Occipital lobe (tissue), 2 donors: ENCODE results near the gene ZNF467. TPM values are rescaled to one million over a fixed set of nuclear protein-coding genes. Genes with fewer than 3 reads are reported as not detected.

Source experiments
- DNase-seq: peaks from one replicate; lab custom pipeline; 2025; lab: John Stamatoyannopoulos, UW
- total RNA-seq: library from RNA; depleted of rRNA; stranded (reverse); fragments of >200 nt; gene quantifications from one replicate; pipeline ENCODE4 v1.2.3, GENCODE V29; 2014

Gene ZNF467
- total RNA-seq, 1 donor from 2014 or later = 1.2 TPM

- no peak for DNase-seq
Observed at GRCh38 chr7:149809215-149809614, 35.8 kb upstream of the ZNF467 start.

- no peak for DNase-seq
Observed at GRCh38 chr7:149808311-149808710, 34.9 kb upstream of the ZNF467 start.

DNA sequence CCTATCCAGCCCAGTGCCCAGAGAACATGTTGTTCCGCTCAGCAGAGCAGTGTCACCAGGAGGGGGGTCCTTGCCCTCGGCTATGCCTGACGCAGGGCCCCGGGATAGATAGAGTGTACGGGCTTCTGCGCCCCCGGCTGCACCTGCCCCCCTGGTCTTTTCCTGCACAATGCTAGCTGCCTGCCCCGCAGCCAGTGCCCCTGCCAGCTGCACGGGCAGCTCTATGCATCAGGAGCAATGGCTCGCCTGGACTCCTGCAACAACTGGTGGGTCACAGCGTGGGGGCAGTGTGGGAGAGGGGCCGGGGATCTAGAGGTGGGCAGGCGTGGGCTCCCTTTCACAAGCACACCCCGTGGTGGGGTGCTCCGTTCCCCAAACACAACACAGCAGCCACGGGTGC is 33.3 kb upstream of the ZNF467 start:
- no peak for DNase-seq

DNA sequence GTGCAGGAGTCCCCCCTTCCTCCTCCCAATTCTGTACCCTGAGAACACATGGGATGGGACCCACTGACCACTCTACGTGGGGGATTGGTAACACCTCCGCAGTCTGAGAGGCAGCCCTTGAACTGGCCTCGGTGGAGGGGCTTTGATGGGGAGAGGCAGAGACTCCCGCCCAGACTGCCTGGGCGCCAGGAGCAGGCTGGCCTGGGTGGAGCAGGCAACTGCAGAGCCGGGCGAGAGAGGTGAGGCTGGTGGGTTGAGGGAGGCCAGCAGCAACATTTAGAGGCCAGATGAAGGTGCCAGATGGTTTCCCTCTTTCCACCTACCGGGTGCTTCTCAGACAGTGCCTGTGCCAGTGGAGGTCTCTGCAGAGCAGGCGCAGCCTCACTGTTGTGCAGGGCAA is 30.7 kb upstream of the ZNF467 start:
- no peak for DNase-seq

DNA sequence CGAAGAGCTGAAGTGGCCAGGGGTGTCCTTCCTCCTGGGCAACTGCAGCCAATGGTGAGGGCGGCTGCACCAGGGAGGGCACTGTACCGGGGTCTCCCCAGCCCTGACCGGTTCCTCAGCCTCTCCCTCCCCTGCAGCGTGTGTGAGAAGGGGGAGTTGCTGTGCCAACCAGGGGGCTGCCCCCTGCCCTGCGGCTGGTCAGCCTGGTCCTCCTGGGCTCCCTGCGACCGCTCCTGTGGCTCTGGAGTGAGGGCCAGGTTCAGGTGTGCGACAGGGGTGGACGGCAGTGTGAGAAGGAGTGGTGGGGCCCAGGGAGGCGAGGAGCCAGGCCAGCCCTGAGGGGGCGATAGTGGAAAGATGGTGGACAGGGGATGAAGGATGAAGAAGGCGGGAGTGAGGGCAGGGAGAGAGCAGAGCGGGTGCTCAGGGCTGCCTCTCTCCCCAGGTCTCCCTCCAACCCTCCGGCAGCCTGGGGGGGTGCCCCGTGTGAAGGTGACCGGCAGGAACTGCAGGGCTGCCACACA is 30.2 kb upstream of the ZNF467 start:
- DNase-seq = no peak

DNA sequence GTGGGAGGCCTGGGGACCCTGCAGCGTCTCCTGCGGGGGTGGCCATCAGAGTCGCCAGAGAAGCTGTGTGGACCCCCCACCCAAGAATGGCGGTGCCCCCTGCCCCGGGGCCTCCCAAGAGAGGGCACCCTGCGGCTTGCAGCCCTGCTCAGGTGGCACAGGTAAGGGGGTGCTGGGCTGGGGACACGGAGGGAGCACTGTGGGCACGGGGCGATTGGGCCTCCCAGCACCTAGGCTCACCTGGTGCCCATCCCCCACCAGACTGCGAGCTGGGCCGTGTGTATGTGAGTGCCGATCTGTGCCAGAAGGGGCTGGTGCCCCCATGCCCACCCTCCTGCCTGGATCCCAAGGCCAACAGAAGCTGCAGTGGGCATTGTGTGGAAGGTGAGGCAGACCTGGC is 29.6 kb upstream of the ZNF467 start:
- no peak for DNase-seq

DNA sequence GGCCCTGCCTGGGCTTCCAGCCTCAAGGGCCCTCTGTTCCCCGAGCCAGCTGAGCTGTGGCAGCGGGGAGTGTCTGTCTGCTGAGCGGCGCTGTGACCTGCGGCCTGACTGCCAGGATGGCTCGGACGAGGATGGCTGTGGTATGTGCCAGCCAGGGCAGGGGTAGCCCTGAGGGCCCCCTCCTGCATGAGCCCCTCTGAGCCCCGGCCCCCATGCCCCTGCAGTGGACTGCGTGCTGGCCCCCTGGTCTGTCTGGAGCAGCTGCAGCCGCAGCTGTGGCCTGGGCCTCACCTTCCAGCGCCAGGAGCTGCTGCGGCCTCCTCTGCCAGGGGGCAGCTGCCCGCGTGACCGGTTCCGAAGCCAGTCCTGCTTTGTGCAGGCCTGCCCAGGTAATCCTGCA is 28.4 kb upstream of the ZNF467 start:
- no peak for DNase-seq

GRCh38 chr7:149801002-149801566 is 27.7 kb upstream of the ZNF467 start:
- no peak for DNase-seq

- no peak for DNase-seq
Observed at GRCh38 chr7:149800169-149800555, 26.8 kb upstream of the ZNF467 start.

DNA sequence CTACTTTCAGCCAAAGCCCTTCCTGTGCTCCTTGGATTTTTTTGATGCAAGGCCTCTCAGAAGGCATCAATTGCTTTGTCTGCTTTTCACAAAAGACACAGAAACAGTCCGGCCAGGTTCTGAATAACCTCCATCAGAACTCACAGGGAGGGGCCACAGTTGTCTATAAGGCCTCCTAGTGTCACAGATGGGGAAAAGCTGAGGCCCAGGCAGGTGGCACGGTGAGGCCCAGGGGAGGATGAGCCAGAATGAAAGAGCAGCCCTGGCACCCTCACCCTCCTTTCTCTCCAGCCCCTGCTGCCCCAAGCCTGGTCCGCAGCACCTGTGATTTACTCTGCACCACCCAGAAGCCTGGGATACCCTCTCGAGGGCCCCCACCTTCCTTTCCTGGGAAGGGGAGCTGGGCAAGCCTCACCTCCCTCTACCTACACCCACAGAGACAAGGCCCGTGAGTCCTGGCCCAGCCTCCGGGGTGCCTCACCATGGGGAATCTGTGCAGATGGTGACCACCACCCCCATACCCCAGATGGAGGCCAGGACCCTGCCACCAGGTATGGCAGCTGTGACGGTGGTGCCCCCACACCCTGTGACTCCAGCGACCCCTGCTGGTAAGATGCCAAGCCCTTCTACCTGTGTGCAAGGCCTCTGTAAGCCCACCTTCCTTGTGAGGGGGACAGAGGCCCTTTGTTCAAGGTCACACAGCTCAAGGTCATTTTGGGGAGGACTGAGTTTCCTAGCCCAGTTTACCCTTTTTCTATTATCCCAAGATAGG is 26.2 kb upstream of the ZNF467 start:
- DNase-seq = no peak

GRCh38 chr7:149797771-149798170 is 24.4 kb upstream of the ZNF467 start:
- no peak for DNase-seq

DNA sequence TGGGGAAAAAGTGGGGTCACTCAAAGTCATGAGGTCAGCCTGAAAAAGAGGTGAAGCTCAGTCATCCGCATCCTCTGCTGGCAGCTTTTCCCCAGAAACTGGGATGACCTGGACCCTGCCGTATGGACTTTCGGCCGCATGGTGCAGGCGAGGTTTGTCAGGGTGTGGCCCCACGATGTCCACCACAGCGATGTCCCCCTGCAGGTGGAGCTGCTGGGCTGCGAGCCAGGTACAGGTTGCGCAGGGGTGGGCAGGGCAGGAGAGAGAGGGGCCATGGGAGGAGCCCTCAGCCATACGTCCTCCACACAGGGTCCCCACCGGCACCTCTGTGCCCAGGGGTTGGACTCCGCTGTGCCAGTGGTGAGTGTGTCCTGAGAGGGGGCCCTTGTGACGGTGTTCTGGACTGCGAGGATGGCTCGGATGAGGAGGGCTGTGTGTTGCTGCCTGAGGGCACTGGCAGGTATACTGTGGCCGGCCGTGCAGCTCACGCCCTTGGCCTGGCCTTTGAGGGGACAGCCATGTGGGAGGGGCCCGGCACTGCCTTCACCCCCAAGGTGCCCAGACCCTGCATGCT is 23.0 kb upstream of the ZNF467 start:
- DNase-seq = no peak

GRCh38 chr7:149795126-149795525 is 21.7 kb upstream of the ZNF467 start:
- DNase-seq = no peak

- DNase-seq = no peak
Observed at GRCh38 chr7:149794661-149795060, 21.3 kb upstream of the ZNF467 start.

DNA sequence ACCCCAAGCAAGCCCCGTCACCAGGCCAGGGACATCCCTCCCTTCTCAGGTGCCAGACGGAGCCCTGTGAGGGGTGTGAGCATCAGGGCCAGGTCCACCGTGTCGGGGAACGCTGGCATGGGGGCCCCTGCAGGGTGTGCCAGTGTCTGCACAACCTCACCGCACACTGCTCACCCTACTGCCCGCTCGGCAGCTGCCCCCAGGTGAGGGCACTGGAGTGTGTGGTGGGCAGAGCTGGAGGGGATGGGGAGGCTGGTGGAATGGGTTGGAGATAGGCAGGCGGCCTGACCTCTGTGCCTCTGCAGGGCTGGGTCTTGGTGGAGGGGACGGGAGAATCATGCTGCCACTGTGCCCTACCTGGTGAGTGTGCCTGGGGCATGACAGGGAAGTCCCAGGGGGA is 19.9 kb upstream of the ZNF467 start:
- no peak for DNase-seq

GRCh38 chr7:149792220-149792595 is 18.8 kb upstream of the ZNF467 start:
- no peak for DNase-seq

DNA sequence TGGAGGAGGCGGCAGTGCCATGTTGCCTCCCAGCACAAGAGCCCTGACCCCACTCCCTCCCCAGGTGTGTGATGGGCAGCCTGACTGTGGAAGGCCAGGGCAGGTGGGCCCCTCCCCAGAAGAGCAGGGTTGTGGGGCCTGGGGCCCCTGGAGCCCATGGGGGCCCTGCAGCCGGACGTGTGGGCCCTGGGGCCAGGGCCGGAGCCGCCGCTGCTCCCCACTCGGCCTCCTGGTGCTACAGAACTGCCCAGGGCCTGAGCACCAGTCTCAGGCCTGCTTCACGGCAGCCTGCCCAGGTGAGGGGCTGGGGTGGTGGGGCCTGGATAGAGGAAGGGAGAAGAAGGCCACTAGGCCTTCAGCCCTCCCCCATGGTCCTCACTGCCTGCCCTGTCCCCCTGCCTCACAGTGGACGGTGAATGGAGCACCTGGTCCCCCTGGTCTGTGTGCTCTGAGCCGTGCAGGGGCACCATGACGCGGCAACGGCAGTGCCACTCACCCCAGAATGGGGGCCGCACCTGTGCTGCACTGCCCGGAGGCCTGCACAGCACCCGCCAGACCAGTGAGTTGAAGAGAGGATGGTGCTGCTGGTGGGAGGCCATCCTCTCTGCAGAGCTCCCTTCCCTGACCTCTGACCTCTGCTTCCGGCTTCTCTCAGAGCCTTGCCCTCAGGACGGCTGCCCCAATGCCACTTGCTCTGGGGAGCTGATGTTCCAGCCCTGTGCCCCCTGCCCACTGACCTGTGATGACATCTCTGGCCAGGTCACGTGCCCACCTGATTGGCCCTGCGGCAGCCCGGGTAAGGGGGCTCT is 18.2 kb upstream of the ZNF467 start:
- DNase-seq = no peak

- no peak for DNase-seq
Observed at GRCh38 chr7:149790754-149791360, 17.5 kb upstream of the ZNF467 start.

- no peak for DNase-seq
Observed at GRCh38 chr7:149790146-149790548, 16.8 kb upstream of the ZNF467 start.

DNA sequence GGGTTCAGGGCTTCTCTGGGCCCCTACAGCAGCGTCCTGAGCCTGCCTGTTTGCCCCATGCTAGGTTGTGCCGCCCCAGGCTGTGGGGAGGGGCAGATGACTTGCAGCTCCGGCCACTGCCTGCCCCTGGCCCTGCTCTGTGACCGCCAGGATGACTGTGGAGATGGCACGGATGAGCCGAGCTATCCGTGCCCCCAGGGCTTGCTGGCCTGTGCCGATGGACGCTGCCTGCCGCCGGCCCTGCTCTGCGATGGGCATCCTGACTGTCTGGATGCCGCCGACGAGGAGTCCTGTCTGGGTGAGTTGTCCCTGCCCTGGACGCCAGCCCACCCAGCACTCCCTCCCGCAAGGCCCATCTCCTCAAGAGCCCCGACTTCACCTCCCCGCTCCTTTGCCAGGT is 15.7 kb upstream of the ZNF467 start:
- DNase-seq = no peak

DNA sequence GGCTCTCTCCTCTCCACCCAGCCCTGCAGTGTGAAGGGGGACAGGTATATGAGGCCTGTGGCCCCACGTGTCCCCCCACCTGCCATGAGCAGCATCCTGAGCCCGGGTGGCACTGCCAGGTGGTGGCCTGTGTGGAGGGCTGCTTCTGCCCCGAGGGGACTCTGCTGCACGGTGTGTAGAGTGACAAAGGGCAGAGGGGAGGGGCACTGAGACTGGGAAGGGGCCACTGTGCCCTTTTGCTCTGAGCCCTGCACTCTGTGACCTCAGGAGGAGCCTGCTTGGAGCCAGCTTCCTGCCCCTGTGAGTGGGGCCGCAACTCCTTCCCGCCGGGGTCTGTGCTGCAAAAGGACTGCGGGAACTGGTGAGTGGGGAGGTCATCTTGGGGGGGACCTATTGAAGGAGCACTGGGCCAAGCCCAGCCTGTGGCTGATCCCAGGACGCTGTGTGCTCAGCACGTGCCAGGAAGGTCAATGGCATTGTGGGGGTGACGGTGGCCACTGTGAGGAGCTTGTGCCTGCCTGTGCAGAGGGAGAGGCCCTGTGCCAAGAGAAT is 15.0 kb upstream of the ZNF467 start:
- no peak for DNase-seq
